EL (cell line): ENCODE data around the gene PDCD4.
"Not testable (repeated sequence)": the region's sequence is repeated elsewhere in the genome, so short reads cannot be mapped to it uniquely, and the experiment has no call there.

Experiments
- DNase-seq: peaks from one replicate; pipeline ENCODE4 v3.0.0-alpha.2; 2016

The PDCD4 gene

DNA sequence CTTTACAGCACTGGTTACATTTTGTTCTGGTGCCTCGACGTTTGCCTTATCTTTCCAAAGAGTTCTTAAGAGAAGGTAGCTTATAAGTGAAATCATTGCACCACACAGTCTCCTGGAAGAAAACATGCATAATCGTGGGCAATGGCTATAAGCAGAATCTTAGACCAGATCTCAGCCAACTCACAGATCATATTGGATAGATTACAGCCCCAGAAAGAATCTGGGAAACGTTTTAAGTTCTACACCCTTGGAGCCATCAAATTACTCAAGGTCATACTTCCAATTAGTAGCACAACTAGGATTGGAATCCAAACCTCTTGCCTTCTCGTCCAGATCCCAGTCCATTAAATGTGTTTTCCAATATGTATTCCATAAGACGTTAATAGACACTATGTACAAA is 8.8 kb upstream of the PDCD4 start:
- no peak for DNase-seq

DNA sequence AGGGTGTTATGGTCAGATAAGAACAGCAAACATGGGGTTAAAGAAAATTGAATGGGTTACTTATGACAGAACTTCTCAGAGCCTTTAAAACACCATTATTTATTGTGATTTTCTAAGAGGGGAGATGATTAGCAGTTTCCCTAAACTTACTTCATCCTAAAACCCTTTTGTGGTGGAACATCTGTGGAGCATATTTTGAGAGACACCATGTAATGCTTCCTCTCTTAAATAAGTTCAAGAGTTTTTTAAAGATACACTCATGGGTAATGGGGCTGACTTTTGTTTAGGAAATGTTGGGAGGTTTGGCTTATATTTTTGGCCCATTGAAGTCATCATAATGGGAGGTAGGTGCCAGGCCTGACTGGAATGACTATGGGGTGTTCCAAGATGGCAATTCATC is 8.4 kb upstream of the PDCD4 start:
- DNase-seq: no peak

GRCh38 chr10:110863956-110864355 is 7.8 kb upstream of the PDCD4 start:
- no peak for DNase-seq

GRCh38 chr10:110864662-110865140 is 7.0 kb upstream of the PDCD4 start:
- DNase-seq: no peak

DNA sequence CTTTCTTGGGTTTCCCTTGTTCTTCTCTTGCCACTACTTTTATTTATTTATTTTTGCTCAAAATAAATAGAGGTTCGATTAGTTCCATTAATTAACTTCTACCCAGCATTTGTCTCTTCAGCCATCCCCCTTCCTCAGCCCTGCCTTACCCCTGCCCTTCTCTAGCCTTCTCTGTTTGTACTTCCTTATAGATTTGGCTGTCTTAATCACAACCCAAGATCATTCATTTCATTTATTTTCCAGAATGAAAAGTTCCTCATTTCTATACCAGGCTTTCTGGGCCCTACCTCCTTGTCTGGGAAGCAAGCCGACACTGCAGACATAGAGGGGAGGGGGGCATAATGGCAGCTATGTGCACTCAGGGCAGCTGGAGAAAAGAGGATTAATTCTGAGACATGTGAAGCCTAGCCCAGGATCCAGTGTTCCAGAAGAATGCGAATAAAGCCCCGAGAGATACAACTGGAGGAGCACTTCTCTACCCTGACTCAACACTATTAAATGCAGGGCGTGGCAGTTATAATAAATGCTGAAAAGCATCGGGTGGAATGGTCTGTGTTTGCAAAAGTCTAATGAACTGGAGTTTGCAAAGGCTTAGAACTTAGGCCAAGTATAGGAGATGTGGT is 6.4 kb upstream of the PDCD4 start:
- peak; percentile 80 for DNase-seq

- peak; percentile 17 for DNase-seq
Observed at GRCh38 chr10:110865809-110866482, 5.8 kb upstream of the PDCD4 start.

GRCh38 chr10:110867011-110867806 is 4.5 kb upstream of the PDCD4 start:
- DNase-seq: not testable (repeated sequence)

GRCh38 chr10:110867807-110868465 is 3.8 kb upstream of the PDCD4 start:
- DNase-seq: no peak

DNA sequence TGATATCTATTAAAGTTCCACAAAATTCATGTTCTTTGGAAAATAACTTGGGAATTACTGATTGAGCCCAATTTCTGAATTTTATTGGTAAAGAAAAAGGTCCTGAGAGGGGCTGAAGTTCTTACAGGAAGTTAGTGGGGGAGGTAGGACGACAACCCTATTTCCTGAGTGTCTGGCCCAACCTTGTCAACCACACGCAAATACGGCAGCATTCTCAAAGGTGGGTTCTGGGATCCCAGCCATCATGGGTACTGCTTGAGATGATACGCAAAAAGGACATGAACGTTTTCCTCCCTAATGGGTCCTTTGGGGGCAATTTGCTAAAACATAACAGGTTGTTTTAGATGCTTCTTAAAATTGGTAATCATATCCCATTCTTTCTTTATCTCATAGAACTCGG is 2.7 kb upstream of the PDCD4 start:
- DNase-seq: no peak

GRCh38 chr10:110870823-110871297 is 868 bp upstream of the PDCD4 start:
- DNase-seq: peak; percentile 8

- DNase-seq: peak; percentile 80
Observed at GRCh38 chr10:110872145-110872983, 636 bp downstream of the PDCD4 start.

DNA sequence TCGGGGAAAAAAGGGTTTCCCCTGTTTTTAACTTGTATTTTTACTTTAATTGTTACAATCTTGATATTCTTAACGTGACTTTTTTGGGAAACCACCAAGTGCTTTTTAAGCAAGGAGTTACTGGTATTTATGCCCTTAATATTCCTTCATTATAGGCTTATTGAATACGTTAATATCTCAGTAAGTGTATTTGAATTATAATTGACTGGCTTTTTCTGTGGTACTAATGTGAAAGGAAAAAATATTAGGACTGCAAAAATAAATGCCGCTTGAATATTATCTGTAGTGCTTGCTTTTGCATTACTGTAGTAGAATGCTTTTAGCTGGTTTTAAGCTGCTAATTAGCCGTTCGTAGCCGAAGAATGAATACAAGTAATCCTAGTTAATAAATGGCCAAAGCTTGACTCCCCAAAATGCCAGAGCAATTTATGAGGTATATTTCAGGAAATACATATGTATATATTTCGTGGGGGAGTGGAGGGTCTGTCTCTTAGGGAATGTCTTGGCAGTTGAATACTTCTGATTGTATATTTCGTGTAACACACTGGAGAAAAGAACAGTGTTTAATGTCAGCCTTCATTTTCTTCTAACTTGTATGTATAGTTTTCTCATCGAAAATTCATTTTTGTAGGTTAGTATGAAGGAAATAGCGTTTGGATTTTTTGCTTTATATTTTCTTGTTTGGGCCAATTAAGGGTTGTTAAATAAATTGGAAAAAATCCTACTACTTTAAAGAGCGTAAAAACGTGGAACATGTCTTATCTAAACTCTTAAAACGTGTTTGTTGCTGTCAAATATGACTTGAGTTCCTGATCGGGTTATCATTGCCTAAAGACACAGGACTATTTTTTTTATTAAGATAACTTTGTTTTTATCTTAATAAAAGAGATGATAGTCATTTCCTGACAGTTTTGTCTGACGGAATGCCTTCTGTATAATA is 1.5 kb downstream of the PDCD4 start:
- peak; percentile 8 for DNase-seq

DNA sequence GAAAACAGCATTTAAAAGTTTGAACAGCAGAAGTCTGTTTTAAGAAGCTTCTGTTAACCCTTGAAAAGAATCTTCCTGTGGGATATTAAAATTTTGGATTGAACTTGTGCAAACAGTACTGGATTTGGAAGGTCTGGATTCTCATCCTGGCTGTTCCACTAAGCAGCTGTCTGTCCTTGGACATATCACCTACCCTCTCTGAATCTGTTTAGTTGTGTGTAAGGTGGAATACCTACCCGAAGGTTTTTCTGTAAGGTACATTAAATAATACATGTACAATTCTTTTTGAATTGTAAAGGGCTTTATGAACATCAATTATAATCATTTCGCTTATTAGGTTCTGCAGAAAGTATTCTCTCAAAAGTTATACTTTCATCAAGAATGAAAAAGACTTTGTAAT is 2.2 kb downstream of the PDCD4 start:
- DNase-seq: no peak

DNA sequence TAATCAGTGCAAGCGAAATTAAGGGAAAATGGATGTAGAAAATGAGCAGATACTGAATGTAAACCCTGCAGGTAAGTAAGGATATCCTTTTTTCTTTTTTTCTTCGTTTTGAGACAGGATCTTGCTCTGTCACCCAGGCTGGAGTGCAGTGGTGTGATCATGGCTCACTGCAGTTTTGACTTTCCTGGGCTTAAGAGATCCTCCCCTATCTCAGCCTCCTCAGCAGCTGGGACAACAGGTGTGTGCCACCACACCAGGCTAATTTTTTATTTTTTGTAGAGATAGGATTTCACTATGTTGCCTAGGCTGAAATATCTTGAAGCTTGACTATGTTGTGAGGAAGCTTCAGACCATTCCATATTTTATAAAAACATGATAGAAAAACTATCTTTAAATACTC is 4.3 kb downstream of the PDCD4 start:
- DNase-seq: no peak

DNA sequence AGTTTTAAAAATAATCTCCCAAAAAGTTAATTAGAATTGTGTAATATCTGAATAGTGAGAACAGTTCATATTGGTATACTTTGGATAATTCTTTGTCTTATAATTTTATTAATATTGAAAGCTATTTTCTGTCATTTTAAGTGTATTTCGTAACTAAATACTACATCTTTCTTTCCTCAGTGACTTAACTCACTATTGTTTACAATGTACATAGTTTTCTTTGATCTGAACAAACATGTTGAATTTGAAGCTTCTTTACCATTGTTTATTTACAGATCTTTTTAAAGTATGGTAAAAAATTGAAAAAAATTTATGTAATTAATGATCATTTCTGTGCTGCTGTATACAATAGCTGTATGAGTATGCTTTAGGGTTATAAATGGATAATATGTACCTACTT is 5.1 kb downstream of the PDCD4 start:
- DNase-seq: no peak

DNA sequence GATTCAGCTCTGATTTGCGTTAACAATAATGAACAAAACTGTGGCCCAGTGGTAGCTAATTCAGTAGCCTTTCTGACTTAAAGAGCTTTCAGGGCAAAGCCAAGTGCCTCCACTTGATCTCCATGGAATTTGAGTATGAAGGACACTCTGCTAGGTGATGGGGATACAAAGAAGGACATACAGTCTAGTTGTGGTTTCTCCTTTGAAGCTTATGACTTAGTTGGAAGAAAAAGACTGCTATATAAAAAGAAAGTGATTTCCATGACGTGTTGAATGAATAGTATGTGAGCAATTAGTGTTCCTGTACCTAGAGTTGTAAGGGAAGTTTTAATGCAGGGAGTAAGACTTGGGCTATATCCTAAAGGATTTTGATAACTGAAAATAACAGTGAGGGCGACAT is 8.3 kb downstream of the PDCD4 start:
- no peak for DNase-seq

- DNase-seq: no peak
Observed at GRCh38 chr10:110881247-110881646, 9.5 kb downstream of the PDCD4 start.

GRCh38 chr10:110881905-110882304 is 10.2 kb downstream of the PDCD4 start:
- no peak for DNase-seq

DNA sequence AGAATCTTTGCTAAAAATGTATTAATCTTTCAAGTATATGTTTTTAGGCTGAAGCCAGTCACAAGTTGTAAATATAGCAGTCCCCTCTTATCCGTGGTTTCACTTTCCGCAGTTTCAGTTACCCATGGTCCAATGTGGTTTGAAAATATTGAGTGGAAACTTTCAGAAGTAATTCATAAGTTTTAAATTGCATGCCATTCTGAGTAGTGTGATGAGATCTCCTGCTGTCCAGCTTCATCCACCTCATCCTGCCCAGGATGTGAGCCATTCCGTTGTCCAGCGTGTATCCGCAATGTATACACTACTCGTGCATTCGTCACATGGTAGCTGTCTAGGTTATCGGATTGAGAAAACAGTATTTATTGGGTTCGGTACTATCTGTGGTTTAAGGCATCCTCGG is 12.2 kb downstream of the PDCD4 start:
- no peak for DNase-seq

DNA sequence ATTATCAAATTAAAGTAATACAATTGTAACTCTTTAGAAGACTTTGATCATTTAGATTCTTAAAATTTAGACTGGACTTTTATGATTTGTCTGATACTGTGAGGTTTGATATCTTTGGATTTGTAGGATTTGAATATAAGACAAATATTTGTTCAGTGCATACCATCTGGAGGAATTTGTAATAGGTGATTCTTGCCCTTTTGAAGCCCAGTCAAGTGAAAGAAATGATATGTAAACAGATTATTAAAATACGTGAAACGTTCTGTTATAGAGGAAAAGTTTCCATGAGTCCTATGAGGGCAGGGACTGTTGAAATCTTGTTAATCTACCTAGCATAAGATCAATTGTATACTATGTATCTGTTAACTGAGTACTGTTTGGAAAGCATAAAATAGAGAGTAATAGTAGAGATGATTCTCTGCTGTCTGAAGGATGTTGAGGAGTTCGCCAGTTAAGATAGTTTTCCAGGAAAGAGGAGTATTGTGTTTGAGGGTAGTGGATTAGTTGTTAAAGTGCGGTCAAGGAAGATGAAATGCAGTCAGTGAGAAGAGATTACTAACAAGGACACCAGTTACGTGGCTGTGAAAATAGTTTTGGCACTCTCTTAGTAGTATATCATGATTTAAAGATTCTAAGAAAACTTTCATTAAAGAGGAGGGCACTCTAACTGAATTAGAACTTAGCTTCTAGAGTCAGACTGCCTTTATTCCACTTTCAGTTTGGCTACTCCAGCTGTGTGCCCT is 14.4 kb downstream of the PDCD4 start:
- no peak for DNase-seq
